Measurements from ENCODE around the gene PNMA6E.

Gene PNMA6E

DNA sequence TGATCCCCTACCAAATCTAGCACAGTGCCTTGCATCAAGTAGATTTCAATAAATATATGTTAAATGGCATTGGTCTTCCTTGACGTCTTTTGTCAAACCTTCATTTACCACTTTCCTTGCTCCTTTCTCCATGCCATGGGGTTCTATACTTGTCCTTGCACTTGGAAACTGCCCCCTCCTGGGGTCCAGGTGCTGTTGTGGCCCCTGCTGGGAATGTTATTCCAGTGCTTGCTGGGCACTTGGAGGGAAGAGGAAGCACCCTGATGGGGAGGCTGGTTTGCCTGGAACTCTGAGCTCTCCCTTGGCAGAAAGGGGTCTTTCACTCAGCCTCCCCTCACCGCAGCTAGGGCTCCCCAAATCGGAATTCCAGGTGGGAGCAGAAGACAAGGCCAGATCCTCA, 48.3 kb downstream of the PNMA6E start:
- no peak for DNase-seq (ENCODE audit: low read depth in 3 of 3)

DNA sequence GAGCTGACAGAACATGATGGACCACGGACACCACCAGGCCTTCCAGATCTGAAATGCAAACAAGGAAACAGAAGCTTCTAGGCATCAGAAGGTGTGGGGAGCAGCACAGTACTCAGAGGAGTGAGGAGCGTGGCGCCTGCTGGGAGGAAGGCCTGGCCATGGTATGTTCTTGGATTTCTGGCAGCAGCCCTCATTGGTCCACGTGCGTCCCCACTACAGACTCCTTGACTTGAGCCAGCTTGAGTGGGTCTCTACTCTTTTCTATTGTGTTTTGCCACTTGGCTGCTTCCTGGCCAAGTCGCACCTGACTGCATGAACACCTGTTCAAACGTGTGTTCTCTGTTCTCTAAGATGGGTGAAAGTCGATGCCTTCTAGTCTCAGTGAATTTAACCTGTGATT, 49.2 kb downstream of the PNMA6E start:
- no peak for DNase-seq (ENCODE audit: low read depth in 3 of 3)

DNA sequence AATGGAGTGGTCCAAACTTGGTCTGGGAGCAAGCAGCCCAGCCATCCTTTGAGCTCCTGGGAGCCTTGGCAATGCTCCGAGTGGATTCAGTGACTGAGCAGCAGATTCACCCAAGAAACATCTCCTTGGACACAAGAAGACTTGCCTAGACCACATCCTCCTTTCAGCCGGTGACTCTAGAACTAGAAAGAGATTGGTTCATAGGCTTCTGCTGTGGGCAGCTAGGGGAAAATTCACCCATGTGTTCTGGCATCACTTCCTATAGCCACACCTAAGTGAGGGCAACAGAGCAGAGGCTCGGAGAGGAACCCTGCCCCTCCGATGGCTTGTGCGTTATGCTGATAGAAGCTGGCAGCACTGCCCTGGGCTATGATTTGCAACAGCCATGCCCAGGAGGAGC, 51.2 kb downstream of the PNMA6E start:
- DNase-seq (ENCODE audit: low read depth in 3 of 3), result no peak

DNA sequence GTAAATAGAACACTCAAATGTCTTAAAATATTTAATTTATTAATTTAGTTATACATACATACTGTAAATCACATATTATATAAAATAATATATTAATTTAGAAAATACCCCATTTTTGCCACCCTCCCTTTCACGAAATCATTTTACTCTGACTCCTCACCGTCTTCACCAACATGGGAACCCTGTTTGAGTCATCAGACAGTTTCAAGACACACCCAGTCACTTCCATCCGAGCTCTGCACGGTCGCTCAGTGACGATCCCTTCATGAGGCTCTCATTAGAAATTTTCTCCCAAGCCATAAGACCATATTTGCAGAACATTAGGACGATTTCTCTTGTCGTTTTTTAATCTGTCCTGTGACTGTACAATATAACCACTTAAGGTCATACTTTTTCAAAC, 52.7 kb downstream of the PNMA6E start:
- DNase-seq (ENCODE audit: low read depth in 3 of 3), result no peak

DNA sequence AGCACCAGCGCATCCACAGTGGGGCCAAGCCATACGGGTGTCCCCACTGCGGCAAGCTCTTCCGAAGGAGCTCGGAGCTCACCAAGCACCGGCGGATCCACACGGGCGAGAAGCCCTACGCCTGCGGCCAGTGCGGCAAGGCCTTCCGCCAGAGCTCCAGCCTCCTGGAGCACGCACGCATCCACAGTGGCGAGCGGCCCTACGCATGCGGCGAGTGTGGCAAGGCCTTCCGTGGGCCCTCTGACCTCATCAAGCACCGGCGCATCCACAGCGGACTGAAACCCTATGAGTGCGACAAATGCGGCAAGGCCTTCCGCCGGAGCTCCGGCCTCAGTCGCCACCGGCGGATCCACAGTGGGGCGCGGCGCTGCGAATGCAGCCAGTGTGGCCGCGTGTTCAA, 53.6 kb downstream of the PNMA6E start:
- no peak for DNase-seq (ENCODE audit: low read depth in 3 of 3)
